Body of pancreas (tissue), 4 donors: ENCODE results near the gene TXNDC2. TPM values are rescaled to one million over a fixed set of nuclear protein-coding genes. Genes with fewer than 3 reads are reported as not detected.

Experiments used
- ATAC-seq: fragments of 150-250 bp; one replicate; pipeline ENCODE4 v1.9.1; 2016
- DNase-seq, 4 donors: peaks; one replicate each; pipeline ENCODE4 v3.0.0-alpha.2; 2019
- H3K27ac ChIP-seq, 4 donors: fragments of 200-600 bp; sonication (generic); 1 replicate in 3 of 4; 2 replicates in 1 of 4; pipeline versions ENCODE4 v1.5.1 to v1.6.1; 2016 to 2019; ENCODE audit warnings: mild to moderate bottlenecking in 1 of 4, mixed read lengths in 1 of 4, moderate library complexity in 1 of 4
- H3K27me3 ChIP-seq, 2 donors: fragments of 200-600 bp; sonication (generic); one replicate each; pipeline ENCODE4 v1.6.0; 2016; ENCODE audit warnings: mild to moderate bottlenecking in 1 of 2
- H3K36me3 ChIP-seq, 2 donors: fragments of 200-600 bp; sonication (generic); replicated peaks in 1 of 2; 2 replicates each; pipeline ENCODE4 v1.5.1; 2016; ENCODE audit warnings: low read depth in 2 of 2; ENCODE audit not compliant: insufficient read depth in 1 of 2
- H3K4me1 ChIP-seq: fragments of 200-600 bp; sonication (generic); one replicate; pipeline ENCODE4 v1.6.0; 2016
- H3K4me3 ChIP-seq, 2 donors: fragments of 200-600 bp; sonication (generic); 1 replicate in 1 of 2; 2 replicates in 1 of 2; pipeline ENCODE4 v1.5.1; 2016 to 2019
- H3K9me3 ChIP-seq, 3 donors: fragments of 200-600 bp; sonication (generic); 1 replicate in 2 of 3; 2 replicates in 1 of 3; pipeline ENCODE4 v1.5.1; 2016
- CTCF ChIP-seq, 7 experiments: fragments of 450-650 bp in 4 of 7; fragments of 200-600 bp in 3 of 7; sonication (generic) in 3 of 7; IDR thresholded peaks; one replicate each; pipeline ENCODE4 v1.5.1; 2016 to 2019; ENCODE audit warnings: antibody characterized with exemption in 7 of 7
- POLR2A ChIP-seq, 3 donors: fragments of 450-650 bp; IDR thresholded peaks; one replicate each; pipeline ENCODE4 v1.6.1; 2016; ENCODE audit warnings: antibody characterized with exemption in 3 of 3, mild to moderate bottlenecking in 2 of 3
- WGBS, 2 donors: methylation state at CpG; one replicate each; pipeline ENCODE4 v1.1.5; 2017; 5-methylcytosine and 5-hydroxymethylcytosine counted together
- intact Hi-C: fragments of 100-400 bp; cut with DNase I; formaldehyde crosslinking; loops from one replicate; pipeline ENCODE4 v1.15.1; 2023
- total RNA-seq, 2 donors: library from RNA; depleted of rRNA; stranded (reverse); fragments of >200 nt; gene quantifications; one replicate each; pipeline ENCODE4 v1.1.0, GENCODE V29; 2016

The TXNDC2 gene
- total RNA-seq, 2 donors from 2014 or later, result not detected

- H3K4me1 ChIP-seq, result peaks cover 55% of the 10 kb centered on the region
Measured at GRCh38 chr18:9915291-9916076, 29.7 kb downstream of the TXNDC2 start.

GRCh38 chr18:9916077-9916639, 30.4 kb downstream of the TXNDC2 start:
- TF ChIP-seq POLR2A (IDR thresholded peaks at IDR 0.05) (no peak), CTCF (IDR thresholded peaks at IDR 0.05) (no peak)
- intact Hi-C loops, result no loop called here
- Histone ChIP-seq H3K9me3 (no peaks in the 10 kb centered on the region), H3K4me1 (peaks cover 62% of the 10 kb centered on the region), H3K27ac (peak overlapping the region in 3 of 4 donors; percentile 99 to 100 (median 100)), H3K36me3 (no peaks in the 10 kb centered on the region), H3K27me3 (no peaks in the 10 kb centered on the region), H3K4me3 (no peak overlapping the region)
- DNase-seq (no peak), ATAC-seq (no peak)
- WGBS, 2 donors, result 5 to 6% methylated on average over 2 of the region's 2 CpGs

More at GRCh38 chr18:9915291-9916076, 29.7 kb downstream of the TXNDC2 start:
- ATAC-seq (no peak), DNase-seq (no peak)
- Histone ChIP-seq H3K27ac (peak overlapping the region; percentile 98 to 100 (median 100)), H3K4me3 (peak overlapping the region; percentile 68 to 80), H3K9me3 (no peaks in the 10 kb centered on the region), H3K36me3 (no peaks in the 10 kb centered on the region), H3K27me3 (no peaks in the 10 kb centered on the region)
- intact Hi-C loops, result no loop called here
- WGBS, 2 donors, result 2 to 4% methylated on average over 5 of the region's 5 CpGs
- no peak for TF ChIP-seq POLR2A (IDR thresholded peaks at IDR 0.05)
- TF ChIP-seq CTCF (IDR thresholded peaks at IDR 0.05), result no peak

GRCh38 chr18:9916808-9917207, 31.0 kb downstream of the TXNDC2 start:
- 73% methylated on average over 3 of the region's 3 CpGs for WGBS, 2 donors
- Histone ChIP-seq H3K36me3 (no peaks in the 10 kb centered on the region), H3K27ac (peak overlapping the region in 2 of 4 donors; percentile 58 to 99), H3K27me3 (no peaks in the 10 kb centered on the region), H3K9me3 (no peaks in the 10 kb centered on the region), H3K4me3 (no peak overlapping the region), H3K4me1 (peaks cover 65% of the 10 kb centered on the region)
- DNase-seq (no peak), ATAC-seq (no peak)
- intact Hi-C loops, result no loop called here
- no peak for TF ChIP-seq POLR2A (IDR thresholded peaks at IDR 0.05)
- no peak for TF ChIP-seq CTCF (IDR thresholded peaks at IDR 0.05)

- intact Hi-C loops, result no loop called here
- Histone ChIP-seq H3K4me1 (peaks cover 72% of the 10 kb centered on the region), H3K36me3 (no peaks in the 10 kb centered on the region), H3K27me3 (no peaks in the 10 kb centered on the region), H3K4me3 (no peak overlapping the region), H3K27ac (peak overlapping the region in 1 of 4 donors; percentile 58), H3K9me3 (no peaks in the 10 kb centered on the region)
- 6 to 10% methylated on average over 2 of the region's 2 CpGs for WGBS, 2 donors
- ATAC-seq (no peak), DNase-seq (no peak)
- TF ChIP-seq POLR2A (IDR thresholded peaks at IDR 0.05) (no peak), CTCF (IDR thresholded peaks at IDR 0.05) (no peak)
Measured at GRCh38 chr18:9918016-9918680, 32.4 kb downstream of the TXNDC2 start.
